ENCODE results near the gene CWC25. TPM values are rescaled to one million over a fixed set of nuclear protein-coding genes. Genes with fewer than 3 reads are reported as not detected.

Gene CWC25
- total RNA-seq, result 10 to 100 TPM; 12.4 to 21.1 (median 16.2) TPM

DNA sequence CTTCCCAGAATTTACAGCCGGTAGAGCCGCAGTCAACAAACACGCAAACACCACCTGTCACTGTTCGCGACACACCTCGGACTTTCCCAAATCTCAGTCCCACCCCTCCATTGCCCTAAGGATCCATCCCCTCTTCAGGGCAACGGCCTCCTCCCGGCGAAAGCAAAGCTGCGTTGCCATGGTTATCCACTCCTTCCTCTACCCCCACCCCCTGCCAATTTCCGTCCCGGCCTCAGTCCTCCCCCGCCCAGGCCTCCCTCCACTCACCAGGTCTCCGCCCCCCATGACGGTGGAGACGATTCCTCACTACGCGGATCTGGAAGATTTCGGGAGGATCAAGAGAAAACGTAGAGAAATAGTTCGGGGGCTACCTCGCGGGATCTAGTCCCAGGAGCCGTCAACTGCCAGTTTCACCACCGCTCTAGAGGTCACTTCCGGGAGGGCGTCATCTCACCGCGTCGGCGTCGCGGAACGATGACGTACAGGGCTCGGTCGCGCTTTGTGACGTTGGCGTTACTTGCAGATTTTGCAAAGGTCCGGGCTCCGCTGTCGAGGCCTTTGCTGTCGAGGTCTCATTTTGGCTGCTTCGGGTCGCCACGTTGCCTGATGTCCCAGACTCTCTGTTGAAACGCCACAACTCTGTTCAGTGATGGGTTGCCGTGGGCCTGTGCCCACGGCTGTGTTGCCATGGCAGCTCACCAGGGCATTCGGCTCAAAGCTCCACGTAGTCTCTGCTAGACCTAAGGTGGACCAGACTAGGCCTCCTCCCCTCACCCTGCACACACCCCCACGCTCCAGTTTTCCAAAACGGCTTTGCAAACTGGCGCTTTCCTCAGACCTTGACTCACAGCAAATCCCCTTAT lies at the start of gene CWC25:
TSS of gene CWC25 (minus strand) at position 423 of the 863 bp plus-strand sequence. CDS start at position 285, 138 bp downstream.
- Histone ChIP-seq H3K4me3 (peak within 1 kb of the TSS; percentile 69 to 79 (median 70)), H3K27ac (peak within 1 kb of the TSS; percentile 99), H3K4me1 (replicated peaks in 1 of 2) (peaks cover 14 to 16% of the 10 kb centered on the region in 2 donors)
- in situ Hi-C loops (cut with MboI; ENCODE audit: low pct_unique_long_range_greater_than_20kb in 2 of 9, low sequenced_read_pairs in 9 of 9, unreplicated experiment in 9 of 9), result no loop called here
- peak; percentile 85 to 90 (median 88) for ATAC-seq (replicated peaks in 6 of 8)
- WGBS, 10 experiments, result 0 to 10% (median 1%) methylated on average over 2 to 23 of the region's 55 CpGs; no CpG with 5 or more reads in 2 of the 10 experiments

DNA sequence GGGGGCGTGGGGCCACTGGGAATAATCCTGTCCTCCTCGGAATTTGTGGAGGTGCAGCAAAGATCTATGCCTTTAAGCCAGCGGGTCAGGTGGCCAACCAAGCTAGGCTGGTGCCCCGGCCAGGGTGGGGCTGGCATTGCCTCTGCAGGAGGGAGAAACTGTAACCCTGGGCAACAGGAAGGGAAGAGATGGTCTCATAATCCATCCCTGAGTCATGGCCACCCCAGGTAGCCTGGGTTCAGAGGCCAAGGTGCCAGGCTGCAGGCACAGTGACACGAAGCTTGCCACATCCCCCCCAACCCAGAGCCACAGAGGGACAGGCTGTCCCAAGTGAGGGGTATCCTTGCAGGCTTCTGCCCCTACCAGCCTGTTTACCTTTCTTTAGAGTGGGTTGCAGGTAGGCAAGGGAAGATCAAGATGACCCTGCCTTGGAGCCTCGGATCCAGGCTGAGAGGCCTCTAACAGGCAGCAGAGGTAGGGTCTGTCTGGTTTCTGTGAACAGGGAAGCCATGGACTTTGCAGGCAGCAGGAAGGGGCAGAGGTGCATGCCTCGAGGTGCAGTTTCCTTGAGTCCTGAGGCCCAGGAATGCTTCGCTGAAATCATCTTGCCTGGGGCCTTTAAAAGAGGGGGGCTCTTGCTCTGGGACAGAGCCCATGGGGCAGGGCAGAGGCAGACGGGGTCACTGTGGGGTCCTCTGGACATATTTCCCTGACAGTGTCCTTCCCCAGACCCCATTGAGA lies 48.7 kb upstream of the CWC25 start:
- Histone ChIP-seq H3K27ac (no peak overlapping the region), H3K4me3 (no peak overlapping the region), H3K4me1 (replicated peaks in 1 of 2) (peaks cover 16 to 38% of the 10 kb centered on the region in 2 donors)
- in situ Hi-C loops (cut with MboI; ENCODE audit: low pct_unique_long_range_greater_than_20kb in 2 of 9, low sequenced_read_pairs in 9 of 9, unreplicated experiment in 9 of 9), result no loop called here
- no peak for ATAC-seq (replicated peaks in 6 of 8)
- 0 to 100% (median 80%) methylated on average over 1 to 3 of the region's 9 CpGs; no CpG with 5 or more reads in 5 of the 10 experiments for WGBS, 10 experiments

DNA sequence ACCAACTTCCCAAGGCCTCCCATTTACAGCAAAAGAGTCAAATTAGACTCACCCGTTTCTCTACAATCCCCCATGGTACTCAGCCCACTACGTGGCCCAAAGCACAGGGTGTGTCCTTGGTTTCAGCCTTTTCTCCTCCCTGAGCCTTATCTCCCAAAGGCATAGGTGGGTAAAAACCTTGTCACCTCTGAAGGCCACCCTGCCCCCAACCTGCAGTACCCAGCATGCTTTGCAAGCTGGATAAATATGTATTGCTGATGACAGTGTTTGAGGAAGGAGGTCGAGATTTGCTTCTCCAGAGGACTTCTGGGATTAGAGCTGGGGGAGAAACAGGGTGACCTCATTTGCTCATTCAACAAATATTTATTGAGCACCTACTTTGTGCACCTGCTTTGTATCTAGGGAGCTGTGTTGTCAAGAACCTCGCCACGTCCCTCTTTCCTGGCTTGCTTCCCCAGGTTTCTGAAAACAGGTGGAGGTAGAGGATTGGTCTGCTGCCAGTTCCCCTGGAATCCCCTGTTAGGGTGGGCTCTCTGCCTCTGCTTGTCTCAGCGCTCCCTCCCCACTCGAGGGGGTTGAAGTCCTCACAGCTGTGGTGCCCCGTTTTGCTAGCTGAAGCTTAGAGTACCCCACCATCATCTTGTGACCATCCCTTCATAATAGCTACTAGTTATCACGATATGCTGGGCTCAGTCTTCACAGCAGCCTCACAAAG lies 47.7 kb upstream of the CWC25 start:
- peaks cover 16 to 35% of the 10 kb centered on the region in 2 donors for H3K4me1 ChIP-seq (replicated peaks in 1 of 2)
- no peak overlapping the region for H3K4me3 ChIP-seq
- ATAC-seq (replicated peaks in 6 of 8), result no peak
- H3K27ac ChIP-seq, result no peak overlapping the region
- in situ Hi-C loops (cut with MboI; ENCODE audit: low pct_unique_long_range_greater_than_20kb in 2 of 9, low sequenced_read_pairs in 9 of 9, unreplicated experiment in 9 of 9), result no loop called here
- WGBS, 10 experiments, result 0 to 83% (median 75%) methylated on average over 2 to 8 of the region's 9 CpGs; no CpG with 5 or more reads in 4 of the 10 experiments

DNA sequence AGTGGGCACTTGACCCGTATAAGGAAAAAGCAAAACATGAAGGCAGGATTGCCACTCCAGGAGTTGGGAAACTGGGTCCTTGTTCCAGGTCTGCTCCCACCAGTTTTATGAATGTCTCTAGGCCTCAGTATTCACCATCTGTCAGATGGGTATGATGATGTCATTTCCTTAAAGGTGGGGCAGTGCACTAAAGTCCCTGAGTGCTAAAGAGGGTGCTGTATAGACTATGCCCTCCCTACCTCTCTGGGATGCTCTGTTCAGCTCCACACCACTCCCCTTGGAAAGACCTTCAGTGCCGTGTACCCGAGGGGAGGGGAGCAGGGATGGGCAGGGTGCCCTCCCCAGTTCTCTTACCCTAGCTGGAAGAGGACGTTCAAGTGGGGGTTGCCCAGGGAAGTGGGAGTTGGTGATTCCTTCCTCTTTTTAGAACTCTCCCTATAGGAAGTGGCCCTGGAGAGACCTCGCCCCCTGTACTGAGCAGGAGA lies 46.9 kb upstream of the CWC25 start:
- no peak for ATAC-seq (replicated peaks in 6 of 8)
- Histone ChIP-seq H3K4me1 (replicated peaks in 1 of 2) (peaks cover 9 to 28% of the 10 kb centered on the region in 2 donors), H3K27ac (no peak overlapping the region), H3K4me3 (peak overlapping the region in 4 of 5 donors; percentile 51 to 96 (median 88))
- 0 to 100% (median 80%) methylated on average over 1 to 2 of the region's 5 CpGs; no CpG with 5 or more reads in 3 of the 10 experiments for WGBS, 10 experiments
- in situ Hi-C loops (cut with MboI; ENCODE audit: low pct_unique_long_range_greater_than_20kb in 2 of 9, low sequenced_read_pairs in 9 of 9, unreplicated experiment in 9 of 9), result no loop called here

DNA sequence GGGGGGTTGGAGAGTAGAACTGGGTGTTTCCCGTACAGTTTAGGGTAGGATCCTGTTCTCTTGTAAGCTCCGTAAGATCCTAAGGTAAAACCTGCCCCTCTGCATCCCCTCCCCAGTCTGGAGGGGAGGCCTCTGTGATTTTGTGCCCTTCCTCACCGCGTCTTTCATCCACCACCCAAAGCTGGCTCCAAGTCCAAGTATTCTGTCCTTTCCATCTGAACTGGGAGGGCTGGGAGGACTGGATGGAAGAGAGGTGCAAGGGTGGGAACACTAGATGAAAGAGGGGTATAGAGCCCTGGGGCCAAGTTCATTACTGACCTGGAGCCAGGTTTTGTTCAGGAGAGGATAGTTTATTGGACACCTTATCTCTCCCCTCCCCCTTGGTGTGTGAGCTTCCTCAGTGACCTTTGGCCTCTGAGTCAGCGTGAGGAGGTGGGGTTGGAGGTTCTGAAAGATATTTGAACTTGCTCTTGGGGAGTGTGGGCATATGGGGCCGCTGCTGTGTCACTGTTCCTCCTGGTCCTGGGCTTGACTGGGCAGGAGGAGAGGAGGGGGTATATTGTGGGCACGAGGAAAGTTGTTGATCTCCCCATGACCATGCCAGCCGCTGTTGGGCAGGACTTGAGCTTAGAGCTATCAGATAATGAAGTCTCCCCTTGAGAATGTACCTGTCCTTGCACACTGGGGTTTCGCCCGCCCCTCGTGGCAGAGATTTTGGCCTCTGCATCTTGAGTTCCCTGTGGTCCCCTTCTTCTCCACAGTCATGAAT lies 46.3 kb upstream of the CWC25 start:
- in situ Hi-C loops (cut with MboI; ENCODE audit: low pct_unique_long_range_greater_than_20kb in 2 of 9, low sequenced_read_pairs in 9 of 9, unreplicated experiment in 9 of 9), result no loop called here
- Histone ChIP-seq H3K27ac (peak overlapping the region in 1 of 2 donors; percentile 90), H3K4me1 (replicated peaks in 1 of 2) (peaks cover 7 to 24% of the 10 kb centered on the region in 2 donors), H3K4me3 (peak overlapping the region; percentile 51 to 96 (median 91))
- 0 to 80% (median 31%) methylated on average over 1 to 6 of the region's 11 CpGs; no CpG with 5 or more reads in 2 of the 10 experiments for WGBS, 10 experiments
- no peak for ATAC-seq (replicated peaks in 6 of 8)

DNA sequence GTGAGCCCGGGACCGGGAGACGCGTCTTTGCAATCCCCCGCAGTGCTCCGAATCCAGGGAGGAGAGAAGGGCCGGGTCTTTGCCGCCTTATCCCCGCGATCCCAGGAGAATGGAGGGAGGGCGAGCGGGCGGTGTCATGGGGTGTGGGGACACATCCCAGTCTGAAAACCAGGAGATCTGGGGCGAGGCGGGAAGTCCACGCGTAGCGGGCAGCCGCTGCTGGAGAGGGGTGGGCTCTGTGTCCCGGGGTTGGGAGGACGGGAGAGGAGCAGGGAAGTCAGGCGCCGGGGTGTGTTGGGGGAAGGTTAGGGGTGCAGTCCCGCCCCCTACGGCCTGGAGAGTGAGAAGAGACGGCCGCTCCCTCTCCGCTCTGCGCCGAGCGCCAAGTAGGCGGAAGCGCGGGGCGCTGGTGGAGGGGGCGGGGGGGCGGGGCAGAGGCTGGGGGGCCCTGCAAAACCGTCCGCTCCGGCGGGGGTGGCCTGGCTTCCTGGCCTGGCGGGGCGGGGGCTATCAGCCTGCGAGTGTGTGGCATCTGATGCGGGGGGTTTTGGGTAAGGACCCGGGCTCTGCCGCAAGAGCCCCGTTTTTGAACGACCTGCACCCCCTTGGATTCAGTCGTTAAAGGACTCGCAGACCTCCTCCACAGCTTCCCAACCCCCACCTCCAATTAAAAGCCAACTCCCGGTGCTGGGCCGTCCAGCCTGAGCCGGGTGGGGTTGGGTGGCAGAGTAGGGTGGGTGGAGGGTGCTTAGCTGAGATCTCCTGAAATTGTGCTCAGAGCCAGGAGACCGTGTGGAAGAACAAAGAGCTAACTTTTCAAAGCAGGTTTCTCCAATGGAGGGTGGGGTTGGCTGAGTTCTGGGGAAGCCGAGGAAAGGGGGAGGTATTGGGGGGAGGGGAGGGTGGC lies 45.4 kb upstream of the CWC25 start:
- Histone ChIP-seq H3K4me3 (peak overlapping the region; percentile 51 to 96 (median 91)), H3K4me1 (replicated peaks in 1 of 2) (peaks cover 7 to 24% of the 10 kb centered on the region in 2 donors), H3K27ac (peak overlapping the region; percentile 89 to 90)
- in situ Hi-C loops (cut with MboI; ENCODE audit: low pct_unique_long_range_greater_than_20kb in 2 of 9, low sequenced_read_pairs in 9 of 9, unreplicated experiment in 9 of 9), result no loop called here
- whole genome bisulfite sequencing, 10 experiments, result 0% methylated on average over 3 of the region's 56 CpGs; no CpG with 5 or more reads in 9 of the 10 experiments
- peak; percentile 6 to 52 (median 32) for ATAC-seq (replicated peaks in 6 of 8)

DNA sequence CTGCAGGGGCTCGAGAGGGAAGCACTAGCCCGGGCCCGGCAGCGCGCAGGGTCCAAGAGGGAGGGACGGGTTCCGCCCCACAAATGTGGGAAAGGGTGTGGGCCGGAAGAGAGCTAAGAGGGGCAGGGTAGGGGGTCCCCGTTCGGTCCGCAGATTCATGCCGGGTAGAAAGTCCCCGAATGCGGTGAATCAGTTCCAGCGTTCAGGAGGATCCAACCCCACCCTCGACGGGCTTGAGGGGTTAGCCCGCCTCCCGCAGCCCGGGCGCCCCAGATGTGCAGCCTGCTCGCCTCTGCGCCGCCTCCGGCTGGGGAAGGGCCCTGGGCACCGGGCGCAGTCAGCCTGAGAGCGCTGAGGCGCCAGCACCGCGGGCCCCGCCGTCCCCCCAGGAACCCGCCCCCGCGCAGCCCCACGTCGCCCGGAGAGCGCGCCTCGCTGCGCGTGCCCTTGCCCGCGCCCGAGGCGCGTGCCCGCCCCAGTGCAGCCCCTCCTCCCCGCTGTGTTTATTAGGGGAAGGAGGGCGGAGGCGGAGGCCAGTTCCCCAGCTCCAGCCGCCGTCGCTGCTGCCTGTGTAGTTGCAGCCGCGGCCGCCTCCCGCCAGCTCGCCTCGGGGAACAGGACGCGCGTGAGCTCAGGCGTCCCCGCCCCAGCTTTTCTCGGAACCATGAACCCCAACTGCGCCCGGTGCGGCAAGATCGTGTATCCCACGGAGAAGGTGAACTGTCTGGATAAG lies 44.6 kb upstream of the CWC25 start, which contains the start of gene LASP1:
TSS of gene LASP1 (plus strand) at position 533 of the 733 bp plus-strand sequence. CDS start at position 665, 132 bp downstream.
- WGBS, 10 experiments, result 0 to 1% (median 0%) methylated on average over 1 to 13 of the region's 73 CpGs; no CpG with 5 or more reads in 7 of the 10 experiments
- H3K4me3 ChIP-seq, result peak within 1 kb of the TSS; percentile 51 to 96 (median 91)
- peak; percentile 55 to 78 (median 73) for ATAC-seq (replicated peaks in 6 of 8)
- peaks cover 7 to 17% of the 10 kb centered on the region in 2 donors for H3K4me1 ChIP-seq (replicated peaks in 1 of 2)
- in situ Hi-C loops (cut with MboI; ENCODE audit: low pct_unique_long_range_greater_than_20kb in 2 of 9, low sequenced_read_pairs in 9 of 9, unreplicated experiment in 9 of 9), result no loop called here
- H3K27ac ChIP-seq, result peak within 1 kb of the TSS; percentile 89 to 90

DNA sequence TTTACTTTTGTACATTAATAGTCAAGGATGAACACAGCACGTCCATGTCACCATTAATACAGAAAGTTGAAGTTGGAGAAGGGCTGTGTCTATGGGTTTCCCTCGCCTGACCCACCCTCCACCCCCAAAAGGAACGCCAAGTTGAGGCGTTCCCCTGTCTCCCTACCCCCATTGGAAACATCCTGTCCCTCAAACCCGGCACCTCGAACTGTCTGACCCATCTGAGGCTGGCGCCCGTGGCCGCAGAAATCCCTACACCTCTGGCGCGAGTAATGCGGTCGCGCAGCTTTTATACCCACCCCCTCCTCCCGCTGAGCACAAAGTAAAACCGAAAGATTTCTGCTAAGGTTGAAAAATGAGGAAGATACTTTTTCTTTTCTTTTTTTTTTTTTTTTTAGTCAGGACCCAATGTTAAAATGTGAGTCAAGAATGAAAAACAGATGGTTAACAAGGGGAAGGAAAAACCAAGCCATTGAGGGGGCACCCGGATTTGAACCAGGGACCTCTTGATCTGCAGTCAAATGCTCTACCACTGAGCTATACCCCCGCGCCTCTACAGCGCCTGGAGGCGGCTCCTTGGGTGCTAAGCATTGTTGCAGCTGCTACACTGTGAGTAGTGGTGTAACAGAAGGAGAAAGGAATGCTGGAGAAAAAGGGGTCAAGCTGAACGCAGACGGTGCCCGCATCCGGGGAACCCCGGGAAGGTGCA lies 43.9 kb upstream of the CWC25 start:
- peak overlapping the region; percentile 51 to 96 (median 91) for H3K4me3 ChIP-seq
- peak overlapping the region; percentile 89 to 90 for H3K27ac ChIP-seq
- peak; percentile 53 to 76 (median 69) for ATAC-seq (replicated peaks in 6 of 8)
- 0 to 19% (median 1%) methylated on average over 1 to 12 of the region's 26 CpGs; no CpG with 5 or more reads in 1 of the 10 experiments for WGBS, 10 experiments
- in situ Hi-C loops (cut with MboI; ENCODE audit: low pct_unique_long_range_greater_than_20kb in 2 of 9, low sequenced_read_pairs in 9 of 9, unreplicated experiment in 9 of 9), result no loop called here
- peaks cover 5 to 9% of the 10 kb centered on the region in 2 donors for H3K4me1 ChIP-seq (replicated peaks in 1 of 2)

DNA sequence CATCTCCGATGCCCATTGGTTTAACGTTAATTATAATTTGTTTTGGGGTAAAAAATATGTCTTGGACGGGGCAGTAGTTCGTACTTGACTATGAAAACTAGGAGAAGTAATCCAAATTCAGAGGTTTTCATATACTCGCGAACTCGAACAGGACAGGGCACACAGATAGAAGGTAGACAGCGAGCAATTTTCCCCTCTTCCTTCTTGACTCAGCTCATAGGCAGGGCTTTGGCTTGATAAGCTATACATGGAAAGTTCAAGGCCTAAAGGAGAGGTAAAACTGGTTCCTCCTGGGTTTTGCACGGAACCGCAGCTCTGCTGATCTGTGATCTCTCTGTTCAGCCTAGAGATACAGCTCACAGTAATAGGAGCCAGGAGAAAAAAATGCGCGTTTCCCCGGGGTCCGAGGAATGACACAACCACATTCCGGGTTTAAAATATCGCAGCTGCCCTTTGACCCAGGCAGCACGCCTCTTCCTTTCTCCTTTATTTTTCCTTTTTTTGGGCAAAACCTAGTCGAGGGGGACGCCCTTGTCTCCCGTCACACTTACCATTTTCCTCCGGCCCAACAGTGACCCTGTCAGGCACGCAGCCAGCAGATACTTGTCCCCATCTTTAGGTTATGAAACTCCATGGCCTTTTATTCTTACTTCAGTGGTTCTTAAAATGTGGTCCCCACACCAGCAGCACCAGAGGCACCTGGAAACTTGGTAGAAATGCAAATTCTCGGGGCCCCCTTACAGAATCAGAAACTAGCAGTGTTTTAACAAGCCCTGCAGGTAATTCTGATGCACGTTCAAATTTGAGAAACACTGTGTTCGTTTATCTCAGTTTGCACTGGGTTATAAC lies 43.1 kb upstream of the CWC25 start:
- Histone ChIP-seq H3K27ac (peak overlapping the region; percentile 12 to 21), H3K4me1 (replicated peaks in 1 of 2) (peaks cover 5 to 7% of the 10 kb centered on the region in 2 donors), H3K4me3 (peak overlapping the region; percentile 51 to 96 (median 91))
- in situ Hi-C loops (cut with MboI; ENCODE audit: low pct_unique_long_range_greater_than_20kb in 2 of 9, low sequenced_read_pairs in 9 of 9, unreplicated experiment in 9 of 9), result no loop called here
- ATAC-seq (replicated peaks in 6 of 8), result no peak
- 0 to 38% (median 7%) methylated on average over 1 to 22 of the region's 25 CpGs for WGBS, 10 experiments

Measured in motor neuron (in vitro differentiated cells).